Activated CD4-positive, alpha-beta T cell treated with anti-CD3 and anti-CD28 coated beads, Interleukin-2, Interleukin-6, amounts not matched to agents 100 ng/mL and 50 ng/mL, durations not matched to agents 16 hours and 8 hours (primary cell): ENCODE measurements around the gene NCMAP.

Experiments
- DNase-seq: peaks from one replicate; pipeline ENCODE4 v3.0.0-alpha.2; 2020

The NCMAP gene

DNA sequence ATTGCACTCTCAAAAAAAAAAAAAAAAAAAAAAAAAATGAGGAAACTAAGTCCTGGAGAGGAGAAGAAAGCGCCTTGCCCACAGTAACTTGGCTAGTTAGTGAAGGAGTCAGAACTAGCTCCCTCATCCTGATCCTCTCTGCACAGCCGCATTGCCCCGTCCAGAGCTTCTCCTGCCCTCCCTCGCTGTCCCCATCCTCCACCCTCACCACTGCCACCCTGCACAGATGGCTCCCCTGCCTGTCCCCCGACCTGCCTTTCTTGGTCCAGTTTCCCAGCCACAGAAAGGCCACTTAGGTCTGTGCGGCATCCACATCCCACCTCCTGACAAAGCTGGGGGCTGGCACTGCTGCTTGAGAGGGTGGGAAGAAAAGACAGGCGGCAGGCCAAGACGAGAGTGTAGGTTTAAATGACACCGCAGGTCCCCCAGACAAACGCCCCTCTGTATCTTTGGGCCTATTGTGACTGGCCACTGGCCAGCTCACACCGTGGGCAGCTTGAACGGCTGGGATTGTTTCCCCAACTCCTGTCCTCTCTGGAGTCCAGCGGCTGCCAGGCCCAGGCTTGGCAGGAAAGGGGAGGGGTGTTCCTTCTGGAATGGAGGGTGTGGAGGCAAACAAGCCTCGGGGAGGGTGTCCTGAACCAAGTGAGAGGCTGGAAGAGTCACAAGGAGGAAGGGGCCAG, 20.2 kb downstream of the NCMAP start:
- no peak for DNase-seq

GRCh38 chr1:24578846-24579245, 23.0 kb downstream of the NCMAP start:
- no peak for DNase-seq

GRCh38 chr1:24580756-24581155, 24.9 kb downstream of the NCMAP start:
- no peak for DNase-seq

GRCh38 chr1:24584171-24584647, 28.3 kb downstream of the NCMAP start:
- no peak for DNase-seq

GRCh38 chr1:24586119-24586518, 30.2 kb downstream of the NCMAP start:
- DNase-seq: no peak

GRCh38 chr1:24586970-24587820, 31.3 kb downstream of the NCMAP start:
- DNase-seq: peak; percentile 78

GRCh38 chr1:24588573-24588972, 32.7 kb downstream of the NCMAP start:
- no peak for DNase-seq

DNA sequence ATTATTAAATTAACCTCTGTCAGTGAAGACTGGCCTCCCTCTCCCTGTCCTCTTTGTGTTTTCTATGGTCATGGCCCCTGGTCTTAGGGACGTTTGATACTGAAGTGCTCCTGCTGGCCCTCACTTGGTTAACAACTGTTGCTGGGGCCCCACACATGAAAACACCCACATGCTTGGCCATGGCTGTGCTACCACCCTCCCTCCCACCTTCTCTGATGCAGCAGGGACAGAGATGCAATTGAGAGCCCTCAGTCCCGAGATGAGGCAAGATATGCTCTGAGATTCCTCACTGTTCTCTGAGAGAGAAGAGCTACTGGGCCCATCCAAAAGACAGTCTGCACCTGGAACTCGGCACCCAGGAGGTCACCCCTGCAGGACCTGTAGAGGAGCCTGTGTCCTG, 33.3 kb downstream of the NCMAP start:
- DNase-seq: no peak

DNA sequence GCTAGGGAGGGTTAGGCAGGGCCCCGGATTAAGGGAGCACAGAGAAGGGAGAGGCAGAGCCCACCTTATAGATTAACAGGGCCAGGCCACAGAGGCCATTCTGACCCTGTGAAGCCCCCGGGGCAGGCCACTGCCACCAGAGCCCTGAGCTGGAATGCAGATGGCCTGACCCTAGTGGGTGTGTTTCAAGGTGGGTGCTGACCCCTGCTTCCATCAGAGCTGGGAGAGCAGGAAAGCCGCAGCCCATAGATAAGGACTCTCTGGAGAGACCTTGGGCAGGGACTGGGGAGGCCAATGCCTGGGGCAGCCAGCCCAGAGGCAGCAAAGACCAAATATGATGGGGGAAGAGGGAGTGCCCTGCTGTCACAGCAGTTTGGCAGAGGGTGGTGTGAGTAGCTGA, 35.9 kb downstream of the NCMAP start:
- no peak for DNase-seq

GRCh38 chr1:24594328-24594598, 38.4 kb downstream of the NCMAP start:
- DNase-seq: no peak

GRCh38 chr1:24596401-24596880, 40.6 kb downstream of the NCMAP start:
- DNase-seq: no peak

GRCh38 chr1:24599265-24599664, 43.4 kb downstream of the NCMAP start:
- no peak for DNase-seq

DNA sequence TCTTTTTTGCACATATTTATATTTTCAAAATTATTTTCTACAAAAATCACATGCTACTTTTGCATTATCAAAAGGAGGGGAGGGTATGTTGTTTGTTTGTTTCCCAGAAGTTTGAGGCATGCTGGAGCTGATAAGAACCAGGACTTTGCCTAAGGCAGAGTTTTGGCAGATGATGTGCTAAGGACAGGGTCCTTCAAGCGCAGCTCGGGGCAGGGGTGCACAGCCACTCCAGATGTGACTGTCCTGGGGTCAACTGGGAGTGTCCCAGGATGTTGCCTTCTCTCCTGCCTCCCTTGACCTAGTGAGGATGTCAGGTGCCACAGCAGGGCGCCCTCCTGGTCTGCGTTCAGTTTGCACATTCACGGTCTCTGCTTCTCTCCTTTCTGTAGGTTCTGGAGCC, 44.7 kb downstream of the NCMAP start:
- DNase-seq: no peak

- DNase-seq: no peak
Measured at GRCh38 chr1:24605534-24606295, 49.8 kb downstream of the NCMAP start.

GRCh38 chr1:24606296-24606605, 50.4 kb downstream of the NCMAP start:
- no peak for DNase-seq

- DNase-seq: no peak
Measured at GRCh38 chr1:24606621-24607020, 50.7 kb downstream of the NCMAP start.

GRCh38 chr1:24609949-24610517, 54.1 kb downstream of the NCMAP start:
- DNase-seq: no peak

- DNase-seq: no peak
Measured at GRCh38 chr1:24619376-24619775, 63.5 kb downstream of the NCMAP start.

DNA sequence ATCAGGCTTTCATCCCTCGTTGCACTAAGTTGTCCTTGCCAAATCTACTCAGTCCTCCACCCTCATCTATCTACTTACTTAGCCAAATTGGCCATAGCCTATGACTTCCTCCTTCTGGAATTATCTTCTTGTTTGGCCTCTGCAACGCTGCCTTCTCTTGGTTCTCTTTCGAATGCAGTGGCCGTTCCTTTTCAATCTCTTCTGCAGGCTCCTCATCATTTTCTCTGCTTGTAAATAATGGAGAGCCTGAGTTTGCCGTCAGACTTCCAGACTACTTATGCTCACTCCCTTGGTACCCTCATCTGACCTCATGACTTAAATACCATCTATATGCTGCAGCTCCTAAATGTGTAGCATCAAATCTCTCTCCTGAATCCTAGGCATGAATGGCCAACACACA, 64.8 kb downstream of the NCMAP start:
- DNase-seq: no peak

- DNase-seq: no peak
Measured at GRCh38 chr1:24621121-24621520, 65.2 kb downstream of the NCMAP start.

DNA sequence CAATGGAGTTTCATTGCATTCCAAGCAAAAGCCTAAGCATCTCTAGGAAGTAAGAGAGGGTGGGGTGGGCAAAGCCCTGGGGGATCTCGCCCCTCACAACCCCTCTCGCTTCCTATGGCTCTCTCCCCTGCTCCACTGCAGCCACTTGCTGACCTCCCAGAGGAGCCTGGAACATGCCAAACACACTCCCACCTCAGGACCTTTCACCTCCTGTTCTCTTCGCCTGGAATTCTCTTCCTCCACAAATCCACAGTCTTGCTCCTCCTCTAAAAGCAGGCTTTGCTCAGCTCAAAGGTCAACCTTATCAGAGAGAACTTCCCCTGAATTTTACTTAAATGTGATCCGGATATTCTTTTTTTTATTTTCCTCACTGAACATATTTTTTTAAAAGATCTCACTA, 66.3 kb downstream of the NCMAP start:
- no peak for DNase-seq

DNA sequence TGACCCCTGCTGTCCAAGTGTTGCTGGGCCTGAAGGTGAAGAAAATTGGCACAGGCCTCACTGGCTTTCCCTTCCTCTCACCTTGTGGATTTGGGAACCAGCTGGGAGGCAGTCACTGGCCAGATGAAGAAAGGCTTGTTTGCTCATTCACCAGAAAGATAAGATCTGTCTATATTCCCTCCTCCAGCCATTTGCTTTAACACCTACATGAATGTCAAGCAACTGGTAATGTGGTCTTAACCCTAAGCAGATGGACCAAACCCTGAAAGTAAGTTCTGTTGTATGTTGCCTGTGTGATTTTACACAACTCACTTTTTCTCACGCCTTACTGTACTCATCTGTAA, 76.9 kb downstream of the NCMAP start:
- no peak for DNase-seq

DNA sequence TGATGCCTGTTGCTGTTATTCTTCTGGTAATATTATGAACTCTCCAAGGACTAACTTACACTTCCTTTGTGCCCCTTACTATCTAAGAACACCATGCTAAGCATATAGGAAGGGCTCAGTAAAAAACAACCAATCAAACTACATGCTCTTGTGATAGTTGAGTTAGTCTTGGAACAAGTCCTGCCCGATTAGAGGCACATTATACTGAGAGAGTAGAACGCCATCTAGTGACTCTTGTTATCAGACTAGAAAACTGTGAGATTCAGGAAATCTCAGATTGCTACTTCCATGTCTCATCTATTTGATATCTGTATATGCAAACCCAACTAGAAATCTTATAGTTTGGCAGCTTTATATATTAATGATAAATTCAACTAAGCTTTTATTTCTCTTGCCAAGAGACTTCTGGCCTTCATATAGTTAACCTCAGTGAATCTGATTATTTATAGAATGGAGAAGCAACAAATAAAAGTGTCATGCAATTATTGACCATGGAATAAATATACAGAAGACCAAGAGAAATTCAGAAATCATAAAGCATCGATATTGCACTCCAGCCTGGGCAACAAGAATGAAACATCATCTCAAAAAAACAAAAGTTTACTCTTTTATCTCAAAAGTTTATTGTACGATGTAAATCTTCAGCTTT, 79.4 kb downstream of the NCMAP start:
- DNase-seq: peak; percentile 60
